ENCODE results near the gene LTC4S. TPM values are rescaled to one million over a fixed set of nuclear protein-coding genes. Genes with fewer than 3 reads are reported as not detected.

Gene LTC4S
- total RNA-seq, 1 experiment from 2014 or later: 2.2 TPM

DNA sequence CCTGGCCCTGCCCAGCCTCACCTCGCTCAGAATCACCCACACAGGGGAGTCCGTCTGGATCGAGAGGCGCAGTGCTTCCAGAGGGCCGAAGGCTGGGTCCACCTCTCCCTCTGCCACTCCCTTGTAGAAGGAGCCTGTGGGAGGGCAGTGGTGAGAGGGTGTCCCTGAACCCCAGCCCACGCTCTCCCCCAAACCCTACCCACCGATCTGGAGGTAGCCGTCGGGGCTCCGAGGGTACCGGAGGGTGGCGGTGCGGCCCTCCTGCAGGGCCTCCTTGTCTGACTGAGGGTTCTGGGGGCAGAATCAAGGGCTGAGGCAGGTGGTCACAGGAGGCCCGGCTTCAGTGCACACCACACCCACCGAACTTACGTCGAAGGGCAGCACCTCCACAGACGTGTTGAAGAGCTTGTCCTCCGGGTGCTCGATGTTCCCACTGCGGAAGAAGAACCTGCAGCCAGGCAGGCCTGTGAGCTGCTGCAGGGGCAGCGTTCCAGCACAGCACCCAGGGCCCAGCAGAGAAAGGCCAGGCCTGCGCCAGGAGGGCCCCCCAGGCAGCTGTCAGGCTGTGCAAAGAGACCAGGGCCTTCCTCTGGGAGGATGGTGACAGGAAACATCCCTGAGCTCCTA, 4.5 kb downstream of the LTC4S start:
- peaks cover 49% of the 10 kb centered on the region for H3K36me3 Mint-ChIP-seq (ENCODE audit: insufficient read depth, unreplicated experiment)

DNA sequence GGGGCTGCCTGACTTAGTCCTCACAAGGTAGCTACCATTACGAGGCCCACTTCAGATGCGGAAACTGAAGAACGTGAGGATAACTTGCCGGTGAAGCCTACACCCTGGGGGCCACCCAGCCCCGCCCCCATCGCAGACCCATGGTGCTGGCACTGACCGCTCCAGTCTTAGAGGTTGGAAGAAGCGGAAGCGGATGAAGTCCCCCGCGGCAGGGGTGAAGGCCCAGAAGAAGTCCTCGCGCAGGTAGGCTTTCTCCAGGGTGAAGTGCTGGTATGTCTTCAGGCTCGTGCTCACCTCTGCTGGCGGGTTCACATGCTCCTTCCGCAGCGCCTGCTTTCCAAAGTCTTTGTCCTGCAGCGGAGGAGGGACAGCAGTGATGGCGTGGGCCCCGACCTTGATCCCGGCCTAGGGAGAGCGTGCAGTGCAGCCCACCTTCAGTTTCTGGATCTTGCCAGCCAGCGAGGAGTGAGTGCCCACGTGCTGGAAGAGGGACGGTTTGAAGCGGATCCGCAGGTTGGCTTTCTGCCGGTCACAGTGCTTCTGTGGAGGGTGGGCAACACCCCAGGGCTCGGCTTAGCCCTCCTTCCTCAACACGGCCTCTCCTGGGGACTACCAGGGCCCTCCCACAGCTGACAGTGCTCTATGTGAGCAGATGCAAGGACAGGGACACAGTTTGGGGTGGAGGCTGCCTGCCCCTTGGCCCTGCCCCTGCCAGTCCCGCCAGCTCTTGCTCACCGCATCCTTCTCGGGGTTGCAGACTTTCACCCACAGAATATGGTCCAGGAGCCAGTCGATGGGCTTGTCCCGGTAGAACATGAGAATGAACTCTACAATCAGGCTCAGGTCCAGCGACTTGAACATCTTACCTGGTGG, 5.2 kb downstream of the LTC4S start:
- POLR2A ChIA-PET: interaction anchor here (0.6 to 1.4 kb wide), 3 partner anchors 21 to 36 kb away, joined by 3 to 6 read pairs (median 4); partner anchors contain the start of gene SQSTM1
- intact Hi-C loops (cut with micrococcal nuclease): no loop called here

More for the DNA sequence above, 4.5 kb downstream of the LTC4S start:
- no peak overlapping the region for H3K27ac Mint-ChIP-seq (ENCODE audit: low read depth, unreplicated experiment)
- no TSS peak for BruUV-seq (replicated peaks)
- CTCF ChIA-PET: interaction anchor here (0.6 to 3.6 kb wide), 5 partner anchors 16 to 60 kb away, joined by 3 to 42 read pairs (median 8); partner anchors contain the start of gene SQSTM1
- TF ChIP-seq, protein P1, sequence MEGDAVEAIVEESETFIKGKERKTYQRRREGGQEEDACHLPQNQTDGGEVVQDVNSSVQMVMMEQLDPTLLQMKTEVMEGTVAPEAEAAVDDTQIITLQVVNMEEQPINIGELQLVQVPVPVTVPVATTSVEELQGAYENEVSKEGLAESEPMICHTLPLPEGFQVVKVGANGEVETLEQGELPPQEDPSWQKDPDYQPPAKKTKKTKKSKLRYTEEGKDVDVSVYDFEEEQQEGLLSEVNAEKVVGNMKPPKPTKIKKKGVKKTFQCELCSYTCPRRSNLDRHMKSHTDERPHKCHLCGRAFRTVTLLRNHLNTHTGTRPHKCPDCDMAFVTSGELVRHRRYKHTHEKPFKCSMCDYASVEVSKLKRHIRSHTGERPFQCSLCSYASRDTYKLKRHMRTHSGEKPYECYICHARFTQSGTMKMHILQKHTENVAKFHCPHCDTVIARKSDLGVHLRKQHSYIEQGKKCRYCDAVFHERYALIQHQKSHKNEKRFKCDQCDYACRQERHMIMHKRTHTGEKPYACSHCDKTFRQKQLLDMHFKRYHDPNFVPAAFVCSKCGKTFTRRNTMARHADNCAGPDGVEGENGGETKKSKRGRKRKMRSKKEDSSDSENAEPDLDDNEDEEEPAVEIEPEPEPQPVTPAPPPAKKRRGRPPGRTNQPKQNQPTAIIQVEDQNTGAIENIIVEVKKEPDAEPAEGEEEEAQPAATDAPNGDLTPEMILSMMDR (IDR thresholded peaks at IDR 0.05; ENCODE audit: unreplicated experiment): no peak
- H3K9me3 Mint-ChIP-seq (ENCODE audit: unreplicated experiment): no peaks in the 10 kb centered on the region
- DNase-seq (ENCODE audit: unreplicated experiment): no peak
- POLR2A ChIA-PET: interaction anchor here (1.1 to 4.8 kb wide), 9 partner anchors 7 to 175 kb away, joined by 3 to 29 read pairs (median 6); partner anchors contain the start of genes HNRNPH1, MAML1, MRNIP and SQSTM1
- intact Hi-C loops (cut with micrococcal nuclease): no loop called here
- H3K4me1 Mint-ChIP-seq (ENCODE audit: insufficient read depth, unreplicated experiment): peaks cover 14% of the 10 kb centered on the region
- H3K27me3 Mint-ChIP-seq (ENCODE audit: insufficient read depth, unreplicated experiment): no peaks in the 10 kb centered on the region
- H3K4me3 Mint-ChIP-seq (ENCODE audit: unreplicated experiment): no peak overlapping the region

DNA sequence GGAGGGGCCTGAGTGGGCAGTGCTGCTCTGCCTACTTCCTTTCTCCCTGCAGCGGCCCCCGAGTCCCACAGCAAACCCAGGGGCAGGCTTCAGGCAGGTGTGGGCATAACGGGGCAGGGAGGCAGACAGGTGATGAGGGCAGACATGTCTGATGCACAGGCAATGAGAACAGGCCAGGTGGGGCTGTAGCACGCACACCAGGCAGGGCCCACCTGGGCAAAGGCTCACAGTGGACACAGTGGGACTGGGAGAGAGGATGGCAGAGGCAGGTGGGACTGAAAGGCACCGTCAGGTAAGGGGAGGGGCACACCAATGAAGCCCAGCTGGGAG, 5.8 kb downstream of the LTC4S start:
- TF ChIP-seq, protein P1 (IDR thresholded peaks at IDR 0.05; ENCODE audit: unreplicated experiment): no peak
- ChIA-PET CTCF (no interaction called here), POLR2A (interaction anchor here (0.9 kb wide), 1 partner anchor 21 kb away, joined by 3 read pairs; the partner anchor contains the start of gene SQSTM1)
- no peak for DNase-seq (ENCODE audit: unreplicated experiment)
- no peak overlapping the region for H3K27ac Mint-ChIP-seq (ENCODE audit: low read depth, unreplicated experiment)
- peaks cover 26% of the 10 kb centered on the region for H3K4me1 Mint-ChIP-seq (ENCODE audit: insufficient read depth, unreplicated experiment)
- no peaks in the 10 kb centered on the region for H3K27me3 Mint-ChIP-seq (ENCODE audit: insufficient read depth, unreplicated experiment)
- H3K9me3 Mint-ChIP-seq (ENCODE audit: unreplicated experiment): no peaks in the 10 kb centered on the region
- no peak overlapping the region for H3K4me3 Mint-ChIP-seq (ENCODE audit: unreplicated experiment)
- BruUV-seq (replicated peaks): no TSS peak
- H3K36me3 Mint-ChIP-seq (ENCODE audit: insufficient read depth, unreplicated experiment): peaks cover 55% of the 10 kb centered on the region
- intact Hi-C loops (cut with micrococcal nuclease): no loop called here

More for the DNA sequence above, 5.2 kb downstream of the LTC4S start:
- H3K36me3 Mint-ChIP-seq (ENCODE audit: insufficient read depth, unreplicated experiment): peaks cover 52% of the 10 kb centered on the region
- TF ChIP-seq, protein P1 (IDR thresholded peaks at IDR 0.05; ENCODE audit: unreplicated experiment): no peak
- no peak for DNase-seq (ENCODE audit: unreplicated experiment)
- no TSS peak for BruUV-seq (replicated peaks)
- CTCF ChIA-PET: interaction anchor here (0.6 to 3.6 kb wide), 2 partner anchors 36 to 59 kb away, joined by 3 to 42 read pairs; no protein-coding TSS in a partner anchor
- H3K27me3 Mint-ChIP-seq (ENCODE audit: insufficient read depth, unreplicated experiment): no peaks in the 10 kb centered on the region
- H3K4me1 Mint-ChIP-seq (ENCODE audit: insufficient read depth, unreplicated experiment): peaks cover 20% of the 10 kb centered on the region
- H3K27ac Mint-ChIP-seq (ENCODE audit: low read depth, unreplicated experiment): no peak overlapping the region
- H3K9me3 Mint-ChIP-seq (ENCODE audit: unreplicated experiment): no peaks in the 10 kb centered on the region
- H3K4me3 Mint-ChIP-seq (ENCODE audit: unreplicated experiment): no peak overlapping the region
